Activated CD4-positive, alpha-beta T cell treated with anti-CD3 and anti-CD28 coated beads, Interleukin-2, Interleukin-6, amounts not matched to agents 100 ng/mL and 50 ng/mL, durations not matched to agents 16 hours and 8 hours (primary cell): ENCODE data around the gene TCP11L1.
A peak's percentile ranks its signal among the peaks of the same experiment; 100 is the strongest.
"Not testable (repeated sequence)": the region's sequence is repeated elsewhere in the genome, so short reads cannot be mapped to it uniquely, and the experiment has no call there.

Source experiments
- DNase-seq: peaks from one replicate; pipeline ENCODE4 v3.0.0-alpha.2; 2020

Gene TCP11L1

DNA sequence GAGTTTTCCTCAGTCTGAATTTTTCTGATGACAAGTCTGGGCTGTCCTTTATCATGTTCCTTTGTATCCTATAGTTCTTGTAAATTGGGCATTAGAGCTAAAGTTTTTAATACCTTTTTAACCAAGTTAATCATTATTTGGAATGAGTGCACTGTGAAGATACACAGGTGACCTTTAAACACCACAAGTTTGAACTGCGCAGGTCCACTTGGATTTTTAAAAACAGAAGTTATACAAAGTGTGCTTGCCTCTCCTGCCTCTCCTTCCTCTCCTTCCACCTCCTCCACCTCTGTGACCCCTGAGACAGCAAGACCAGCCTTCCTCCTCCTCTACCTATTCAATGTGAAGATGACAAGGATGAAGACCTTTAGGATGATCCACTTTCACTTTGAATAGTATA lies 4.4 kb upstream of the TCP11L1 start:
- no peak for DNase-seq

DNA sequence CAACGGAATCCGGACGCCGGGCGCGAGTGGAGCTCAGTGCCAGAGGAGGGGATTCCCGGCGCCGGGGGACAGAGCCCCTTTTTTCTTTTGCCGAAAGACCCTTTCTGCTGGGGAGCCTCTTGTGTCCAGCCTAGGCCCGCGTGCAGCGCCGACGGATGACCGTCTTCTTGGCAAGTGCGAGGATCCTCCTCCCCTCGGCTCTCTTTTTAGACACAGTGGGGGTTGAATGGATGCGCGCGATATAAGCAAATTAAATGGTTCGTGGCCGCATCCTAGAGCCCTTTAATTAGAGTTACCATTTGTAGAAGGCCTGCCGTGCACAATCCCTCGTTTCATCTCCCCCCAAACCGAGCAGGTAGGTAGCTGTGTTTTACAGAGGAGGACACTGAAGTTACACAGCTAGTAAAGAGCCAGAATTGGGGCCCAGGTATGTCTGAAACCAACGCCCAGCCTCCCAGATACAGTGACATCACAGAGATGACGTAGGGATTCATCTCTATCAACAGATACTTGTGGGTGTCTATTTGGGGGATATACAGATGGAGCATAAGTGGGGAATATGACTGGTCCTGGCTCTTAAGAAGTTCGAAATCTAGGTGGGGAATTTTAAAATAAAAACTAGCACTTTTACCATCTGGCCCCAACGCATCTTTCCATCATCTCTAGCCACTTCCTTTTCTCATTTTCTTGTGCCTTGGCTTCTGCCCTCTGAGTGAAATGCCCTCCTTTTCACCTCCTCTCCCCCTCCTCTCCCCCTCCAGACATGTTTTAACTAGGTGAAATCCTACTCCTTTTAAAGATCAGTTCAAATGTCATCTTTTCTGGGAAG lies 875 bp downstream of the TCP11L1 start:
- peak; percentile 60 for DNase-seq

DNA sequence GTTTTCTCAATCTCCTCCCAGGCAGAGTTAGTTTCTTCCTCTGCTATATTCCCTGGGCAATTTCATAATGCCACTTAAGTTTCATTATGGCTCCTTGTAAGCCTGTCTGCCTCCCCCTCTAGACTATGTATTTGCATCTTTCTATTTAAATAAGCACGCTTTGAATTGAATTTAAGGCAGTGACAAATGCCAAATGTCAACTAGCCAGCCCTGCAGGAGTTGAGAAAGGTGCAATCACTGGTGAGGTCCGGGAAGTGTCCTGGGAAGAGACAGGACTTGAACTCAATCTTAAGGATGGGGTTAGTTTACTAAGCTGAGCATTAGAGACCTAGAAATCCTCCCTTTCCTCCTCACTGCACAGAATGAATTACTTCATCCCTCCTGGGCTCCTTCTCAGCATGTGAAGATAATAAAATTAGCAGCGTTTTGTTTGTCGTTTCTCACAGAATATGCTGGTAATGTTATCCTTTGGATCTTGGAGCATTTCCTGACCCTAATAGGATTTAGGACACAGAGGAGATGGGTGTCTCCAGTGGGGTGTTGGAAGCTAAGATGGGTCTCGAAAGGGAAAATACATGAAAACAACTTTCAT lies 1.6 kb downstream of the TCP11L1 start:
- DNase-seq: peak; percentile 5

DNA sequence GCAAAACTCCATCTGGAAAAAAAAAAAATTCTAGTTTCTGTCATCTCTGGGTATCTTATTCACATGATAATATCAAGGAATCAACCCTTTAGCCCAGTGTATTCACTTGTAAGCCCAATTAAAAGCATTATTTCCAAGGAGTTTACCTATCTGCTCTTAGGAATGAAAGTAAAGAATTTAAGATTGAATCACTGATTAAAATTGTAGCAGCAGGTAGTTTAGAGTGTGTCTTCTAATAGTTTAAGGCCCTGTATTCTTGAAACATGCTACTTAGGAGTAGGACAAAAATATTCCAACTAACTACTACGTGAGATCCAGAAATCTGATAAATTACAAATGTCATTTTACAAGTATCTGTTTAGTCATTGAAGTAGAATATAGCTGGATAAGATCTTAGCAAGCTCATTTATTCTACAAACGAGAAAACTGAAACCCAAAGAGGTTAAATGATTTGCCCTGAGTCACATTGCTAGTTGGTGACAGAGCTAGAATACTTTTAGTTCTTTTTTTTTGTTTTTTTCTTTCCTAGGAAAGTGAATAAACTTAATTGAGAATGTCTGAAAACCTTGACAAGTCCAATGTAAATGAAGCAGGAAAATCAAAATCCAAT lies 4.0 kb downstream of the TCP11L1 start:
- DNase-seq: peak; percentile 58

DNA sequence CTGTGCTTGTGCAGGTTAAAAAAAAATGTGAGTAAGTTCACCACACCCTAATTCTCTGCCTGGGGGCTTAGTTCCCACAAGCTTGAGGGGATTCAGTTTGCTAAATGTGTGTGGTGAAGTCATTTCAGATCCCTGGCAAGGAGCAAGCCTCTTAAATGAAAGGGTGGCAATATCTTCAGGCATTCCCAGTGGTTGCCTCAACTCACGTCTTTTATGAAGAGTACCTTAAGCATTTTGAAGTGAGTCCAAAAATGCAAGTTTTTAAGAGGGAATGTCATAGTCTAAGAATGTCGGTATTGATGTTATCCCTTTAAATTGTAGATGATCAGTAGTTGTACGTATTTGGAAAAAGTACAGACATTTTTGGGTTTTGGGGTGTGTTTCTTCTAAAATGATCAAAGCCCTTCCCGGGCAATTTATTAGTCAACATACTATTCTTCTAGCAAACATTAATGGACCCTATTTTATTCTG lies 4.9 kb downstream of the TCP11L1 start:
- DNase-seq: no peak

DNA sequence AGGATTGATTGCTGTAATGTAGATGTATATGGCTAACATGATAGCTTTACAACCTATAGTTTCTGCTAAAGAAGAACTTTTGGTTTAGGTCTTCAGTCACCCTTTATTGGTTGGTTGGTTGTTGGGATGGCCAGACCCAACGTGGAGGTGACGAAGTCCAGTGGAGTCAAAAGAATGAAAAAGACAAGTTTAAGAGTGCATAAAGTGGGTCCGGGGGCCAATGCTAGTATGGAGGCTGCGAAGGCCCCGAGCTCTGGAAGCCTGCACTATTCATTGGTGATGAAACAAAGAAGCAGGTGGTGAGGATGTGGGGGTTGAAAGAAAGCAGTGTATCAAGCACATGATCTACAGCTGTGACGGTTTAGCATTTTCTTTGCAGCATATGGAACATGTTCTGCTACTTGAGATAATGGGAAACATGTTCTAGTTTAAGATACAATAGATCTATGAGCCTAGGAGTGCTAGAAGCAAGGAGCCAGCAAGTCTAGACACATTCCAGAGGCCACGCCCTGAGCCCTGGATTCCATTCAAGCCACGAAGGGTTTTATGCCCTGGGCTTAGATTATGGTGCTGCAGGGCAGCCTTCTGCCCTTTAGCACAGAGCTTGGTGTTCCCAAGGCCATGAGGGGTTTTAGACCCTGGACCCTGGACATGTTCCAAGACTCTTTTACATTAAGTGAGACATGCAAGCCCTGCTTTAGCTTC lies 6.3 kb downstream of the TCP11L1 start:
- DNase-seq: no peak

DNA sequence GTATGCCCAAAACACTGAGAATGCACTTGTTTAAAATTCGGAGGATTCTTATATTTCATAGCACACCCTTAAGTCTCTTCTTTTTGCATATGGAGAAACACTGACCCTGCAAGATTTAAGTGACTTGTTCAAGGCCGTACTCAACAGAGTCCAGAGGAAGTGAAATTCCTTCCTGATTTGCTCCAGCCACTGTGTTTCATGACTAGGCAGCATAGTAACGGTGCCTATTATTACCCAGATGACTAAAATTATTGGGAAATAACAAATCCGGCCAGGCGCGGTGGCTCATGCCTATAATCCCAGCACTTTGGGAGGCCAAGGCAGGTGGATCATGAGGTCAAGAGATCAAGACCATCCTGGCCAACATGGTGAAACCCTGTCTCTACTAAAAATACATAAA lies 9.3 kb downstream of the TCP11L1 start:
- not testable (repeated sequence) for DNase-seq

DNA sequence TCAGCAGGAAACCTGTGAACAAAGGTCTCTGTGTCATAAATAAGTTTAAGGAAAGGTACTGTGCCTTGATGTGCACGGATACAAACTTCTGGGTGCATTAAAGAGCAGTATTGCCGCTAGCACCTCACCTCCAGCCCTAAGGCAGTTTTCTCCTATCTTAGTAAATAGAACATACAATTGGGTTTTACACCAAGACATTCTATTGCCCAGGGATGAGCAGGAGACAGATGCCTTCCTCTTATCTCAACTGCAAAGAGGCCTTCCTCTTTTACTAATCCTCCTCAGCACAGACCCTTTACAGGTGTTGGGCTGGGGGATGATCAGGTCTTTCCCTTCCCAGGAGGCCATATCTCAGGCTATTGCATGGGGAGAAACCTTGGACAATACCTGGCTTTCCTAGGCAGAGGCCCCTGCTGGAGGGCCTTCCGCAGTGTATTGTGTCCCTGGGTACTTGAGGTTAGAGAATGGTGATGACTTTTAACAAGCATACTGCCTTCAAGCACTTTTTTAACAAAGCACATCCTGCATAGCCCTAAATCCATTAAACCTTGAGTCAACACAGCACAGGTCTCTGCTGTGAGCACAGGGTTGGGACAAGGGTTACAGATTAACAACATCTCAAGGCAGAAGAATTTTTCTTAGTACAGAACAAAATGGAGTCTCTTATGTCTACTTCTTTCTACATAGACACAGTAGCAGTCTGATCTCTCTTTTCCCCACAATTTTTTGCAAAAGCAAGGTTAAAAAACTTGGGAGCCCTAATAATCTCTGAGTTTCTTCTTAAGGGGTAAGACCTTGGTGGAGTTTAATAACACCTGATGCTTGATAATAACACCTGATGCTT lies 10.4 kb downstream of the TCP11L1 start:
- DNase-seq: not testable (repeated sequence)

DNA sequence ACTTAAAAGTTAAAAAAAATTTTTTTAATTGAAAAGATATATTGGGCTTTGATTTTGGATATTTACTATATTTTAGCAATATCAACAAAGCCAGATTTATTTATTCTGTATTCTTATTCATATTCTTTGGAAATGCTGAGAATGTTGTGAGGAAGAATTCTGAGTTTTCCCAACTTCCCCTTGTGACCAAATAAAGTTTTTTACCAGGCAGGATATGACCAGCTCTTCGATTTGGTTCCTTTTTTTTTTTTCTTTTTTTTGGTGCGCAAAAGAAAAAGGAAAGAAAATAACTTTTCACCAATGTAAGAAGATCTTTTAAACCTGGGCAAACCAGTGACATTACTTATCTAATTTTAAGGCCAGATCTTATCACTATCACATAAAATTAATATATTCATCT lies 12.9 kb downstream of the TCP11L1 start:
- DNase-seq: no peak

DNA sequence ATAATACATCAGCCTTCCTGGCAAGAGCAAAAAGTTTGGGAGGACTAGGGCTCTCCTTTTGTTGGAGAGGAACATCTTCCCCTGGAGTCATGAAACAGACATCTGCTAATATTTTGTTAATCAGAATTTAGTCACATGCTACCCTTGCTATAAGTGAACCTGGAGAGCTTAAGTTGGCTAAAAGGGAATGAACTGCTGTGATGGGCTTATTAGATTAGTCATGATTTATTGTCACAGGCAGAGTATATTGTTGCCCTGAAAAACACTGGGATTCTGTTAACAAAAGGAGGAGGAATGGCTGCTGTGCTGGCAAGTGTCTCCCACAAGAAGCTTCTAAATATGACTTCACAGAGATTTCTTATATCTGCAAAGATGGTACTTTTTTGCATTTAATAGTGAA lies 16.0 kb downstream of the TCP11L1 start:
- no peak for DNase-seq

DNA sequence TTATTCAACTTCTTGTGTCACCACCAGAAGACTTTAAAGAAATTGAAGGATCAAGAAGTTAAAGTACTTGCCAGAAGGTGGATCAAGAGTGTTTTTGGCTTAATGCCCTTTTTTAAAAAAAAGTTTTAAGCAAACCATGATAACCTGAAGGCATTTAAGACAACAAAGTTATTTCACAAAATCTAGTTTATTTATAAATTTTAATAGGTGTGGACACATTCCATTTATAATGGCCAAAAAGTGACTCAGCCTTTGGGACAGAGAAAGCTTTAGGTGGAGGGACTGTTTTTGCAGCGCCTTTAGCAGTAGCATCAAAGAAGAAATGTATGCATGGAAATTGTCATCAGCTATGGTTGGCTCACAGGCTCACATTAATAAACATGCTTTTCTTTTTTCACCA lies 17.9 kb downstream of the TCP11L1 start:
- no peak for DNase-seq

DNA sequence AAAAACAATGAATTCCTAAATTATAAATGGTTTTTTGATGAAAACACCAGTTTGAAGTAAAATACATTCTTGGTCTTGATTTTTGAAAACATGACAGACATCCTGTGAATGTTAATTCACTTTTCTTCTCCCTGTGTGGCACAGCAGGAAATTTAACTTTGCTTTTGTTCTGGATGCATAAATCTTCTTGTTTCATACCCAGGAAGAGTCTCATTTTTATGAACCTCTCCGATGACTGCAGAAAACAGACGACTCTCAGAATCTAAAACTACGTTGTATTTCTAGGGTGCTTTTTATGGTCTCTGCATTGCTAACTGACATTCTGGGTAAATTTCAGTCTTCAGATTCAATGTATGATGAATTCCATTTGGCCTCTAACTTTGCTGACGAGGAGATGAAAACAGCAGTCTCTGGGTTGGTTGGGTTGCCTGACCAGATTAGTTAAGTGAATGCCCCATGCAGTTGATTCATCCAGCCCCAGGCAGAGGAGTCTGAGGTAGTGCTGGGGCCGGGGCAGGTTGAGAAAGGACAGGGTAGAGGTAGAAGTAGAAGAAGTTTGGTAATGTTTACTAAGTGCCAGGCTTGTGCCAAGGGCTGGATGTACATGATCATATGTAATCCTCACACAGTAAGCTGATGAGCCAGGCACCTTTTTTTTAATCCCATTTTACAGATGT lies 20.1 kb downstream of the TCP11L1 start:
- DNase-seq: no peak

DNA sequence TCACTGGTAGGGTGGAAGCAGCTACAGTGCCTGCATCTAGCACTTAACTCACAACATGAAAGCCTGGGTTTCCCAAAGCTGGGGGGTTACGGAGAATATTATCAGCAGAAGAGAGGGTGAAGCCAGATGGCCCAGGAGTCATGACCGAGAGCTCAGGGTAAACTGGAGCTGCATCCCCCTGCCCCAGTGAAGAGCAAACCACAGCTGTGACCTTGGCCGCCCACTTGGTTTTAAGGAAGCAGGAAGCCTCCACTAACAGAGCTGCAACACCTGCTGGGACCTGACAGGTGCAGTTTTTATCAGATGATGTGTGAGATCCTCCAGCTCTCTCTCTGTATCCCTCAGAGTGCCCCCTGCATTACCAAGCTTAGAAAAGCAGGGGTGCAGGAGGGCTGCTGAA lies 20.9 kb downstream of the TCP11L1 start:
- DNase-seq: no peak

DNA sequence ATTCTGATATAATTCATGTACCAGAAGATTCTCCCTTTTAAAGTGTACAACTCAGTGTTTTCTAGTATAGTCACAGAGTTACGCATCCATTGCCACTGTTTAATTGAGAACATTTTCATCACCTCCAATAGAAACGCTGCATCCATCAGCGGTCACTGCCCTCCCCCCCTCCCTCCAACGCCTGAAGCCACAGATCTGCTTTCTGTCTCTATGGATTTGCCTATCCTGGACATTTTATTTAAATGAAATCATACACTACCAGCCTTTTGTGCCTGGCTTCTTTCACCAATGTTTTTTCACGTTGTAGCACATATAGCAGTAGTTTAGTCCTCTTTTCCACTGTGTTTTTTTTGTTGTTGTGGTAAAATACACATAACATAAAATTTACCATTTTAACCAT lies 22.8 kb downstream of the TCP11L1 start:
- no peak for DNase-seq

DNA sequence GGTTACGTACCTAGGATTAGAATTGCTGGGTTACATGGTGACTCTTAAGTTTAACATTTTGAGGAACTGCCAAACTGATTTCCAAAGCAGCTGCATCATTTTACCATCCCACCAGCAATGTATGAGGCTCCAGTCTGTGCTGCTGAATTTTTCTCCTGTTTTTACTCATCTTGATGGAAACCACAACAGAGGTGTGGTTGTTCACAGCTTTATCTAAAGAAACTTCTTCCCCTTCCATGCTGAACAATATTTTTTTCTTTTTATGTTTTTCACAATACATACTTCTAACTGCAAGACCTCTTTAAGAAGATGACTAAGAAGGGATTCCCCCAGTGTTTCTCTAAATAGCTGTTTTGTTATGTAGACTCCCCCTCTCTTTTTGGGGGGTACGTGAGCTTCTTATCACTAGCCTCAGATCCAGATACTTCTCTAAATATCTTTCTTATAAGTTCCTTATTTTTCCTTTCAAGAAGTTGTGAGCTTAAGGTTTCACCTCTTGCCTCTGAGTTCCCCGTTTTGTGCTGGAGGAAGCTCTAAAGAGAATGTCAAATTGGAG lies 24.0 kb downstream of the TCP11L1 start:
- peak; percentile 80 for DNase-seq

DNA sequence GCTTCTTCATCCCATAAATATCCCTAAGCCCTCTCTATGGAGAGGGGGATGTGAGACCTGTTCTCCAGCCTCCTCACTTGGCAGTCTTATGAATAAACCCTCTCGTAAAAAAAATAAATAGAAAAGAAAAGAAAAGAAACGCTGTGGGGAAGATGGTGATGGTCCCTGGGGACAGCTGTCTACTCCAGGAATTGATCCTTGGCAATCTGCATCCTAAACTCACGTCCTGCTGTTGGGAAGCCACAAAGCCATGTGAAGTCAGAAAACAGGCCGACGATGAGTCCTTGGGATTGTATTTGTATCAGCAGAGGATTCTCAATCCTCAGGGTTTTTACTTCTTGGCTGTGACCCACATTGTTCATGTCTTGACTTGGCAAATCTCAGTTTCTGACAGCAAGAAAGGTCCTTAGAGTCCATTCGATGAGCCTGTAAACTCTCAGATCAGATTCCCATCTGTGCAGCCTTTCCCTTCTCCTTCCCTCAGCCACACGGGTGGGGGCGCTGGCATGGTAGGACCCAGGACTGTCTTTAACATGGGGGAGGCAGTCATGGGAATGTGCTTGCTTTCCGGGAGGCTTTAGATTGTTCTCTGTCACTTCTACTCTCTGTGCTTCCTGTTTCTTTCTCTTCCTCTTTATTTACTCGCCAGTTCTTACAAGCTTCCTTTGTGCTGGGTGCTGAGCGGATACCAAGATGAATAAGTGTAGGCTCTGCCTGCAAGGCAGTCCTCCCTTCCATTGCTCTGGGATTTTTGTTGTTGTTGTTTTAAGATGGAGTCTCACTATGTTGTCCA lies 24.9 kb downstream of the TCP11L1 start:
- DNase-seq: no peak

DNA sequence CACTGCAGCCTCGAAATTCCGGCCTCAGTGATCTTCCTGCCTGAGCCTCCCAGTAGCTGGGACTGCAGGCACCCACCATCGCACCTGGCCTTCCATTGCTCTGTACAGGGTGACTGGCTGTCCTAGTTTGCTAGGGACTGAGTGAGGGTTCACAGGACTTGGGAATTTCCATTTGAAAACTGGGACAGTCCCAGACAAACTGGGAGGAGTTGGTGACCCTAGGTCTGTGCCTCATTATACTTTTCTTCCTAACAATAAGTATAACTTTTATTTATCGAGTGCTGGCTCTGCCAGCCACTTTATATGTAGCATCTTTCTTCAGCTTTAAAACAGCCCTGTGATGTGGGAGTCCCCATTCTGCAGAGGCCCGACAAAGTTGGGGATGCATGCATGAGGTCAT lies 25.5 kb downstream of the TCP11L1 start:
- no peak for DNase-seq

DNA sequence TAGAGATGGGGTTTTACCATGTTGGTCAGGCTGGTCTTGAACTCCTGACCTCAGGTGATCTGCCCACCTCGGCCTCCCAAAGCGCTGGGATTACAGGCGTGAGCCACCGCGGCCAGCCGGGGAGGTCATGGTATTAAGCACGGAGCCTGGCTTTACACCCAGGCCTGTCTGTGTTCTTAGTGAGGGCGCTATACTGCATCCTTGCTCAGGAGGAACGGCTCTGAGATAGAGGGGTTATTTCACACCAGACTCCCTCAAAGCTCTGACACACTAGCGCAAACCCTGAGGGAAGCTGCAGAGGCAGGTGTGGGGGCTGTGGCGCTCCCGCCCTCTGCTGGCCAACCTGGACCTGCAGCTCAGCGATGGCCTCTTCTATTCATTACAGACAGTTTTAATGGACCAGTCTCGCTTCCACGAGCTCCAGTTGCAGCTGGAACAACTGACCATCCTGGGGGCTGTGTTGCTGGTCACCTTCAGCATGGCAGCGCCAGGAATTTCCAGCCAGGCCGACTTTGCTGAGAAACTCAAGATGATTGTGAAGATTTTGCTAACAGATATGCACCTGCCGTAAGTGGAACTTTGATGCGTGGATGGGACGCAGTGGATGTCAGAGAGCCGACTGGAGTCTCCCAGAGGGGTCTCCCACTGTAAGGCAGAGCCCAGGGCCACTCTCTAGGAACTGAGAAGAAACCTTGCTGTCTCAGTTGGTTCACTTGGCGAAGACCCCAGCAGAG lies 26.2 kb downstream of the TCP11L1 start:
- peak; percentile 80 for DNase-seq

DNA sequence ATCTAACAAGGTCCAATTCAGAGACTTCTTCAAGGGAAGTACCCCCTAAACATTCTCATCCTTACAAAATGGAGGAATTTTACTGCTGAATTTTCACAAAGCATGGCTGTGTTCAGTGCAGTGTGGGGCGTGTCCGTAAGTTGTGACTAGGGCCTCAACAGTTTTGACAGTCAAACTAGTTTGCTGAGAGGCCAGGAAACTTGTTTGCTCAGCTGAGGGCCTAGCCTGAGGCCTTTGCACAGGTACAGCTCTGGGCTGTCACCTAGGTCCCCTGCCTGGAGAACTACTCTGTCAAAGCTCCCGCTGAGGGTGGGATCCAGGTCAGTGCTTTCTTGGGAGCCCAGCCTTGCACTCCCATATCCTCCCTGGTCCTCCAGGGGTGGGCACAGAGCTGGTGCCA lies 27.9 kb downstream of the TCP11L1 start:
- DNase-seq: no peak
